NCI-H69 (cell line): ENCODE measurements around the gene TMEM191B.
"Not testable (repeated sequence)": the region's sequence is repeated elsewhere in the genome, so short reads cannot be mapped to it uniquely, and the experiment has no call there.

Experiments used
- DNase-seq: peaks from one replicate; lab custom pipeline; 2025; lab: John Stamatoyannopoulos, UW

The TMEM191B gene

DNA sequence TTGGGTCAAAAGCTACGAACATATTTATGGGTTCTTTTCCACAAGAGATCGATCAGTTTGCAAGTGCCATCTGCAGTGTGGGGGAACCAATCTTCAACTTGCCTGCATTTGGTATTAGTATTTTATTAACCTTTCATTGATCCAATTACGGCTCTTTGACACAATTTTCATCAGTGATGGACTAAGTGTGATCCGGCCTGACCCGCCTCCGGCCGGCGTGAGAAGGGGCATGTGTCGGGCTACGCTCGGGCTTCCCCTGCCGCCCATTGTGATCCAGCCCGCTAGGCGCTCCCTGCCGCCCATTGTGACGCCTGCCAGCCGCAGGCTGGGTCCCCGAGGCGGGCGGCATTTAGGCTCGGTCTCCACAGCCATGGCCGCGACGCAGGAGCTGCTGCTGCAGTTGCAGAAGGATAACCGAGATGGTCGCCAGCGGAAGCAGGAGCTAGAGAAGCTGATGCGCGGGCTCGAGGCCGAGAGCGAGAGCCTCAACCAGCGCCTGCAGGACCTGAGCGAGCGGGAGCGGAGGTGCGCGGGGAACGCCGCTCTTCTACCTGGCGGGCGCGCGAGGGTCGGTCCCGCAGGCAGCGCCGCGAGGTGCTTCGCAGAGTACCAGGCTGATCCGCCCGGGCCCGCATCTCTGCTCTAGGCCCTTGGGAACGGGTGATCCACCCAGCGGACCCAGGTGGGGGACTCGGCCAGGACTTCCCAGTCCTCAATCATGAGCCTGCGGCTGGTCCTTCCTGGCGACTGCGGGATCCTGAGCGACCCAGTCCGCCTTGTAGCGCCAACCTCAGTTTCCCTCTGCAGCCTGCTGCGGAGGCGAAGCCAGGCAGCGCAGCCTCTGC is at the start of gene TMEM191B:
Gene TMEM191B (plus strand): TSS at position 51 of the 845 bp plus-strand sequence. CDS start 179 bp downstream, at position 230.
- DNase-seq, result not testable (repeated sequence)

DNA sequence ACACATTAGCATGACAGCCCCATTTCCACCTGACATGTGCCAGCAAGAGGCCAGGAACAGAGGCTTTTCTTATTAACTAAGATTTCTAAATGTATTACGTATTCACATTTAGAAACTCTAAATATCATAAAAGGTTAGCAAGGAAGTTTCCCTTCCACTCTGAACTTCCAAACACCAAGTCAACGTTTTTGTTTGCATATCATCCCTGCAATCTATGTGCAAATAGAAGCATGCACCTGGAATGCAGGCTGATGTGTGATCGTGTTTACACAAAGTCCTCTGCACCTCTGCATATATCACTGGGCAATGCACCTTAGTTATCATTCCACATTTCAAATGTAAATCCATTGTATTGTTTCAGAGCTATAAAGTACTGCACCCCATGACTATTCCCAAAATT is 31.4 kb upstream of the TMEM191B start:
- not testable (repeated sequence) for DNase-seq

DNA sequence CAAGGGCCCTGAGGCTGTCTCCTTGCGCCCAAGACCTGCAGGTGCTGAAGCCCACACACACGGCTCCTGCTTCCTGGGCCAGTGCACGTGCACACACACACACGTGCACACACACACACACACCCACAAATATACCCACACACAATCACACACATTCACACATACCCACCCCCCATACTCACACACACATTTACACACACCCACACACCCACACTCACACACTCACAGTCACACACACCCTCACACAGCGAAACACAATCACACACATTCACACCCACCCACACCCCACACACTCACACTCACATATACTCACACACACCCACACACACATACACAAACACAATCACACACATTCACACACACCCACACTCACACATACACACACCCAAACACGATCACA is 16.3 kb upstream of the TMEM191B start:
- DNase-seq, result not testable (repeated sequence)

- not testable (repeated sequence) for DNase-seq
These were observed 15.2 kb upstream of the TMEM191B start for GRCh38 chr22:18512378-18512777.

GRCh38 chr22:18513454-18513853 is 14.1 kb upstream of the TMEM191B start:
- not testable (repeated sequence) for DNase-seq

GRCh38 chr22:18518061-18518460 is 9.5 kb upstream of the TMEM191B start, which contains the start of gene GGTLC3:
GGTLC3 (minus strand) TSS chr22:18518161; CDS start chr22:18517897, 264 bp downstream.
- DNase-seq, result not testable (repeated sequence)

DNA sequence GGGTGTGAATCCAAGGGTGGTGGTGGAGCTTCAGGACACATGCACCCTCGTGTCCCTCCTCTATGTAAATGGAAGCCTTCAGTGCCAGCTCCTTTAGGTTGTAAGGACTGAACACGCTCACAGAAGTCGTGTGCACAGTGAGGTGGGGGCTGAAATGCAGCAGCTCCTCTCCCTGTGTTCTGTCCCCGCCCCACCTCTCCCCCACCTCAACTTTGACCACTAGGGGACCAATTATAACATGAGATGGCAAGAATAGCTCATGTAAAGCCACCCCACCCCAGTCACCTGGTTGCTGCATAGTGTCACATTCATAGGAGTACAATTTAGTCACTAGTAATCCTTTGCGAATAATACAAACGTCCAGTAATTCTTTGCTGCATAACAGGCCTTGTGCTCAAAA is 4.8 kb upstream of the TMEM191B start:
- DNase-seq, result not testable (repeated sequence)

DNA sequence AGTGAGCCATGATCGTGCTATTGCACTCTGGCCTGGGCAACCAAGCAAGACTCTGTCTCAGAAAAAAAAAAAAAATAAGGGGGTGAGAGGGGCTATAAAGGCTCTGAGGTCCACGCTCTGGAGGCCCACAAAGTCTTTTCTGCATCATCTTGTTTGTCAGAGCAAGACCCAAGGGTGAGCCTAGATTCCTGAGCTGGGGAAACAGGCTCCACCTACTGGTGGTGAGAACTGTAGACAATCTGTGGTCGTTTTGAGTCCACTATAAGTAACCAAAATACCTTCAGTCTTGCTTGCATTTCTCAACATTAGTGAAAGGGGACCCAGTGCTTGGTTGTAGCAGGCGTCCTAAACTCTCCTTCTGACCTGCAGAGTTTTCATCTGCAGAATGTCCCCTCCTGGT is 4.3 kb upstream of the TMEM191B start:
- DNase-seq, result not testable (repeated sequence)

GRCh38 chr22:18528597-18529415 is 1.2 kb downstream of the TMEM191B start:
- DNase-seq, result not testable (repeated sequence)

- not testable (repeated sequence) for DNase-seq
These were observed 2.0 kb downstream of the TMEM191B start for GRCh38 chr22:18529416-18530145.

GRCh38 chr22:18533633-18534032 is 6.0 kb downstream of the TMEM191B start:
- DNase-seq, result not testable (repeated sequence)

GRCh38 chr22:18534315-18534714 is 6.7 kb downstream of the TMEM191B start:
- DNase-seq, result not testable (repeated sequence)

DNA sequence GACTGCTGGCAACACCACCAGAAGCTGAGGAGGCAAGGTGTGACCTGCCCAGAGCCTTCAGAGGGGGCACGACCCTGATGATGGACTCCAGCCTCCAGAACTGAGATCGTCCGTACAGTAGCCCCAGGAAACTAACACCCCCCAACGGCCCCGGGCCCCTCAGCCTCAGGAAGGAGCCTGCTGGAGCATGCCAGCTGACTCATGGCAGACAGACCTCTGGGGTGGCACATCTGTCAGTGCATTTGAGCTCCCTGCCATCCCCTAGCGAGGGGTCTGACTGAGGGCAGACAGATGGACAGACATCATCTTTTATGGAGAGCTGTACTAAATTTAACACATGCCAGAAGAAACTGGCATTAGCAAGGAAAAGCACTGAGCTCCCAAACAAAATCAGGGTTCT is 12.4 kb downstream of the TMEM191B start:
- DNase-seq, result not testable (repeated sequence)

- not testable (repeated sequence) for DNase-seq
These were observed 15.8 kb downstream of the TMEM191B start for GRCh38 chr22:18543400-18543799.

- DNase-seq, result not testable (repeated sequence)
These were observed 17.0 kb downstream of the TMEM191B start for GRCh38 chr22:18544615-18545014.

- not testable (repeated sequence) for DNase-seq
These were observed 22.0 kb downstream of the TMEM191B start for GRCh38 chr22:18549458-18550179.

GRCh38 chr22:18551046-18551445 is 23.4 kb downstream of the TMEM191B start:
- DNase-seq, result not testable (repeated sequence)

- not testable (repeated sequence) for DNase-seq
These were observed 25.4 kb downstream of the TMEM191B start for GRCh38 chr22:18552839-18553597.

- not testable (repeated sequence) for DNase-seq
These were observed 27.0 kb downstream of the TMEM191B start for GRCh38 chr22:18554280-18555256.
